Mesenchymal stem cell (in vitro differentiated cells and primary cell): ENCODE data around the gene STN1.

Experiments used
- DNase-seq: peaks from one replicate; pipeline ENCODE4 v3.0.0-alpha.2; 2013
- H2AFZ ChIP-seq: one replicate; pipeline ENCODE4 v1.6.1; 2013; ENCODE audit warnings: low read depth, mild to moderate bottlenecking, control low read depth, inconsistent platforms, low read length, moderate library complexity
- H2AK5ac ChIP-seq: 2 replicates; pipeline ENCODE4 v1.6.1; 2013; ENCODE audit warnings: low read length, moderate library complexity, mild to moderate bottlenecking, inconsistent platforms; ENCODE audit not compliant: severe bottlenecking
- H2BK120ac ChIP-seq: one replicate; pipeline ENCODE4 v1.6.1; 2013; ENCODE audit warnings: low read depth, mild to moderate bottlenecking, inconsistent platforms, low read length, moderate library complexity
- H2BK12ac ChIP-seq, 2 experiments: one replicate each; pipeline ENCODE4 v1.6.1; 2013; ENCODE audit warnings: inconsistent platforms in 2 of 2, low read length in 2 of 2, mild to moderate bottlenecking in 2 of 2, moderate library complexity in 2 of 2, control low read depth in 1 of 2
- H2BK15ac ChIP-seq: one replicate; pipeline ENCODE4 v1.6.1; 2013; ENCODE audit warnings: mild to moderate bottlenecking, low read depth, inconsistent platforms; ENCODE audit not compliant: poor library complexity, severe bottlenecking
- H2BK5ac ChIP-seq: 2 replicates; pipeline ENCODE4 v1.6.1; 2013; ENCODE audit warnings: low read depth, mild to moderate bottlenecking, low read length, control low read depth, inconsistent platforms; ENCODE audit not compliant: poor library complexity, severe bottlenecking
- H3K14ac ChIP-seq, 2 experiments: one replicate each; pipeline ENCODE4 v1.6.1; 2013; ENCODE audit warnings: inconsistent platforms in 2 of 2, low read length in 2 of 2, control low read depth in 1 of 2, mild to moderate bottlenecking in 1 of 2, moderate library complexity in 1 of 2
- H3K18ac ChIP-seq, 2 experiments: one replicate each; pipeline ENCODE4 v1.6.1; 2013; ENCODE audit warnings: inconsistent platforms in 2 of 2, low read length in 2 of 2, control low read depth in 1 of 2, low read depth in 1 of 2, mild to moderate bottlenecking in 1 of 2
- H3K23ac ChIP-seq, 2 experiments: one replicate each; pipeline ENCODE4 v1.6.1; 2013; ENCODE audit warnings: inconsistent platforms in 2 of 2, low read length in 2 of 2, mild to moderate bottlenecking in 2 of 2, moderate library complexity in 2 of 2, control low read depth in 1 of 2
- H3K27ac ChIP-seq: 2 replicates; pipeline ENCODE4 v1.5.1; 2013; ENCODE audit warnings: mild to moderate bottlenecking, moderate library complexity, low read length, control low read depth, inconsistent platforms; ENCODE audit not compliant: poor library complexity, severe bottlenecking
- H3K27me3 ChIP-seq, 2 experiments: 2 replicates each; pipeline versions ENCODE4 v1.6.1 to v1.7.0; 2013; ENCODE audit warnings: low read length in 2 of 2, mild to moderate bottlenecking in 2 of 2, moderate library complexity in 2 of 2, control low read depth in 1 of 2, inconsistent platforms in 1 of 2; ENCODE audit not compliant: control insufficient read depth in 1 of 2, insufficient read depth in 1 of 2
- H3K36me3 ChIP-seq, 2 experiments: 2 replicates each; pipeline versions ENCODE4 v1.6.1 to v1.7.0; 2013; ENCODE audit warnings: low read length in 2 of 2, control low read depth in 1 of 2, inconsistent platforms in 1 of 2, low read depth in 1 of 2, mild to moderate bottlenecking in 1 of 2; ENCODE audit not compliant: insufficient read depth in 2 of 2, control insufficient read depth in 1 of 2
- H3K4ac ChIP-seq, 2 experiments: one replicate each; pipeline ENCODE4 v1.6.1; 2013; ENCODE audit warnings: inconsistent platforms in 2 of 2, low read length in 2 of 2, mild to moderate bottlenecking in 2 of 2, moderate library complexity in 2 of 2, control low read depth in 1 of 2, low read depth in 1 of 2
- H3K4me1 ChIP-seq: 2 replicates; pipeline ENCODE4 v1.6.1; 2013; ENCODE audit warnings: low read depth, low read length, control low read depth; ENCODE audit not compliant: control insufficient read depth, insufficient read depth
- H3K4me2 ChIP-seq: 2 replicates; pipeline ENCODE4 v1.6.1; 2013; ENCODE audit warnings: low read length, mild to moderate bottlenecking, inconsistent platforms; ENCODE audit not compliant: poor library complexity, severe bottlenecking
- H3K4me3 ChIP-seq, 2 experiments: 2 replicates each; pipeline versions ENCODE4 v1.5.1 to v1.7.0; 2013; ENCODE audit warnings: low read length in 2 of 2, mild to moderate bottlenecking in 2 of 2, control low read depth in 1 of 2, low read depth in 1 of 2; ENCODE audit not compliant: insufficient read depth in 1 of 2
- H3K79me1 ChIP-seq: replicated peaks from 2 replicates; pipeline ENCODE4 v1.6.1; 2013; ENCODE audit warnings: mild to moderate bottlenecking, control low read depth, low read length, inconsistent platforms; ENCODE audit not compliant: poor library complexity, severe bottlenecking
- H3K9ac ChIP-seq: 2 replicates; pipeline ENCODE4 v1.7.0; 2013; ENCODE audit warnings: mild to moderate bottlenecking, low read length, moderate library complexity
- H3K9me3 ChIP-seq: 2 replicates; pipeline ENCODE4 v1.7.0; 2013; ENCODE audit warnings: mild to moderate bottlenecking, low read length; ENCODE audit not compliant: control insufficient read depth
- H4K8ac ChIP-seq: one replicate; pipeline ENCODE4 v1.6.1; 2013; ENCODE audit warnings: inconsistent platforms, mild to moderate bottlenecking, low read length, moderate library complexity
- H4K91ac ChIP-seq: one replicate; pipeline ENCODE4 v1.6.1; 2013; ENCODE audit warnings: mild to moderate bottlenecking, low read length, inconsistent platforms
- WGBS: methylation state at CpG from one replicate; pipeline ENCODE4 v1.1.7; 2013; ENCODE audit warnings: mixed read lengths; 5-methylcytosine and 5-hydroxymethylcytosine counted together

Gene STN1

GRCh38 chr10:103930881-103931280 is 12.9 kb upstream of the STN1 start:
- Histone ChIP-seq H3K9me3 (no peaks in the 10 kb centered on the region), H3K4me3 (no peak overlapping the region), H2AK5ac (no peak overlapping the region), H3K4me1 (no peaks in the 10 kb centered on the region), H4K8ac (no peak overlapping the region), H3K9ac (no peak overlapping the region), H3K23ac (no peak overlapping the region), H2AFZ (no peak overlapping the region), H2BK15ac (no peak overlapping the region), H3K36me3 (no peaks in the 10 kb centered on the region), H3K14ac (no peak overlapping the region), H2BK12ac (no peak overlapping the region), H4K91ac (no peak overlapping the region), H3K4ac (no peak overlapping the region), H2BK5ac (no peak overlapping the region), H3K4me2 (no peak overlapping the region), H3K79me1 (no peaks in the 10 kb centered on the region), H2BK120ac (no peak overlapping the region), H3K27ac (no peak overlapping the region), H3K27me3 (no peaks in the 10 kb centered on the region), H3K18ac (no peak overlapping the region)
- DNase-seq, result no peak
- 87% methylated on average over 3 of the region's 6 CpGs for WGBS

GRCh38 chr10:103930449-103930848 is 12.5 kb upstream of the STN1 start:
- Histone ChIP-seq H3K9ac (no peak overlapping the region), H2BK5ac (no peak overlapping the region), H3K4ac (no peak overlapping the region), H2BK15ac (no peak overlapping the region), H3K36me3 (no peaks in the 10 kb centered on the region), H4K8ac (no peak overlapping the region), H3K4me1 (no peaks in the 10 kb centered on the region), H2AFZ (no peak overlapping the region), H3K14ac (no peak overlapping the region), H2BK120ac (no peak overlapping the region), H2BK12ac (no peak overlapping the region), H3K18ac (no peak overlapping the region), H3K23ac (no peak overlapping the region), H2AK5ac (no peak overlapping the region), H3K27me3 (no peaks in the 10 kb centered on the region), H3K79me1 (no peaks in the 10 kb centered on the region), H4K91ac (no peak overlapping the region), H3K9me3 (no peaks in the 10 kb centered on the region), H3K4me2 (no peak overlapping the region), H3K27ac (no peak overlapping the region), H3K4me3 (no peak overlapping the region)
- no peak for DNase-seq
- 100% methylated on average over 1 of the region's 1 CpG for WGBS

- Histone ChIP-seq H2BK15ac (no peak overlapping the region), H3K4ac (no peak overlapping the region), H2BK5ac (no peak overlapping the region), H3K4me2 (no peak overlapping the region), H2BK120ac (no peak overlapping the region), H2BK12ac (no peak overlapping the region), H3K18ac (no peak overlapping the region), H3K27me3 (no peaks in the 10 kb centered on the region), H3K9me3 (no peaks in the 10 kb centered on the region), H4K91ac (no peak overlapping the region), H2AFZ (no peak overlapping the region), H3K9ac (no peak overlapping the region), H4K8ac (no peak overlapping the region), H3K14ac (no peak overlapping the region), H3K23ac (no peak overlapping the region), H2AK5ac (no peak overlapping the region), H3K27ac (no peak overlapping the region), H3K36me3 (no peaks in the 10 kb centered on the region), H3K4me3 (no peak overlapping the region), H3K79me1 (no peaks in the 10 kb centered on the region), H3K4me1 (no peaks in the 10 kb centered on the region)
- WGBS, result 45% methylated on average over 5 of the region's 7 CpGs
- DNase-seq, result no peak
Measured at GRCh38 chr10:103929381-103929921, 11.5 kb upstream of the STN1 start.

- Histone ChIP-seq H2BK15ac (no peak overlapping the region), H4K8ac (no peak overlapping the region), H3K18ac (no peak overlapping the region), H2BK12ac (no peak overlapping the region), H2BK120ac (no peak overlapping the region), H3K4me1 (no peaks in the 10 kb centered on the region), H3K9me3 (no peaks in the 10 kb centered on the region), H3K9ac (no peak overlapping the region), H3K4me2 (no peak overlapping the region), H2BK5ac (no peak overlapping the region), H3K23ac (no peak overlapping the region), H3K14ac (no peak overlapping the region), H4K91ac (no peak overlapping the region), H2AFZ (no peak overlapping the region), H2AK5ac (no peak overlapping the region), H3K4ac (no peak overlapping the region), H3K27ac (no peak overlapping the region), H3K79me1 (no peaks in the 10 kb centered on the region), H3K36me3 (no peaks in the 10 kb centered on the region), H3K27me3 (no peaks in the 10 kb centered on the region), H3K4me3 (no peak overlapping the region)
- no peak for DNase-seq
- 78% methylated on average over 6 of the region's 6 CpGs for WGBS
Measured at GRCh38 chr10:103928784-103929183, 10.8 kb upstream of the STN1 start.
